Measurements from ENCODE around the gene RARRES1.

The RARRES1 gene

GRCh38 chr3:158680861-158681260, 51.4 kb downstream of the RARRES1 start:
- DNase-seq: no peak

GRCh38 chr3:158679547-158680000, 52.7 kb downstream of the RARRES1 start:
- DNase-seq: no peak

- DNase-seq: no peak
Measured at GRCh38 chr3:158678687-158679086, 53.6 kb downstream of the RARRES1 start.

- no peak for DNase-seq
Measured at GRCh38 chr3:158672215-158673176, 59.8 kb downstream of the RARRES1 start, which contains the start of gene LXN. Gene LXN (minus strand): TSS chr3:158672648. CDS start chr3:158672478, 170 bp downstream.

- DNase-seq: no peak
Measured at GRCh38 chr3:158671821-158672214, 60.4 kb downstream of the RARRES1 start.

- DNase-seq: no peak
Measured at GRCh38 chr3:158668506-158668905, 63.8 kb downstream of the RARRES1 start.

GRCh38 chr3:158666416-158666815, 65.8 kb downstream of the RARRES1 start:
- DNase-seq: no peak

GRCh38 chr3:158663832-158664231, 68.4 kb downstream of the RARRES1 start:
- no peak for DNase-seq

GRCh38 chr3:158663246-158663645, 69.0 kb downstream of the RARRES1 start:
- no peak for DNase-seq

- no peak for DNase-seq
Measured at GRCh38 chr3:158660711-158661110, 71.5 kb downstream of the RARRES1 start.

GRCh38 chr3:158659454-158660237, 72.6 kb downstream of the RARRES1 start:
- DNase-seq: no peak

GRCh38 chr3:158658889-158659288, 73.4 kb downstream of the RARRES1 start:
- DNase-seq: no peak

- DNase-seq: no peak
Measured at GRCh38 chr3:158652463-158652862, 79.8 kb downstream of the RARRES1 start.

GRCh38 chr3:158651192-158651591, 81.1 kb downstream of the RARRES1 start:
- no peak for DNase-seq

- DNase-seq: no peak
Measured at GRCh38 chr3:158649791-158650190, 82.5 kb downstream of the RARRES1 start.

All from DMS79 treated with DMSO at 0.1 percent for 48 hours (cell line).